Measurements from ENCODE around the gene GALNT13.

GALNT13 gene

GRCh38 chr2:154331784-154332183 lies 460.1 kb downstream of the GALNT13 start:
- DNase-seq = no peak

DNA sequence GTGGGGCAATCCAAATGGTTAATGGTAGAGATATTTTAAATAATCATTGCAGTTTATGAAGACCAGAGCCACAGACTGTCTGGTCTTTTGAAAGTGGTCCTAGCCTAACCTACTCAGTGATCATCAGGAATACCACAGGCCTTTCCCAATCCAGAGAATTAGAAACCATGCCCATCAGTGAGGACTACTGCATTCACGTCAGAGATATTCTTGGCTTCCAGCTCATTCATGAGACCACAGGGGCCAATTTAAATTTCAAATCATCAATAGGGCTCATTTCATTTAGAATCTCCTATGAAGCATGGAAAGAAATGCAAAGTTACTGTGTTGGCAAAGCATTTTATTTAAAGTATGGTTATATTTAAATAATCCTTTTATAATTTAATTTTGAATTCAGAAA lies 464.5 kb downstream of the GALNT13 start:
- DNase-seq = no peak

GRCh38 chr2:154338352-154338967 lies 466.7 kb downstream of the GALNT13 start:
- DNase-seq = no peak

DNA sequence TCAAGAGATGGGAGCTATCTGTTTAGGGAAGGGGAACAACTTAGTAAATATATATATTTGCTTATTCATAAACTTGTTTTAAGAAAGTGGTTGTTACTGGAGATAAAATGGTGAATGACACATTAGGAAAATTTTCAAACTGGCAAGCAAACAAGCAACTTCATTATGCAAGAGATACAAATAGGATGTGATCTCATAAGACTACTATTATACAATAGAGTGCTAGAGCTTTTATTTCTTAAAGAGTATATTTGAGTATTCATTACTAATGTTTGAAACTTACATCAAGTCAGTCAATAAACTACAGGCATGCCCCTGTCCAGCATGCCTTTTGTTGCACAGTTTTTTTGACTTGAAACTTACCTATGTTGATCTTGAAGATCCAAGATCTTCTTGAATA lies 471.6 kb downstream of the GALNT13 start:
- no peak for DNase-seq

DNA sequence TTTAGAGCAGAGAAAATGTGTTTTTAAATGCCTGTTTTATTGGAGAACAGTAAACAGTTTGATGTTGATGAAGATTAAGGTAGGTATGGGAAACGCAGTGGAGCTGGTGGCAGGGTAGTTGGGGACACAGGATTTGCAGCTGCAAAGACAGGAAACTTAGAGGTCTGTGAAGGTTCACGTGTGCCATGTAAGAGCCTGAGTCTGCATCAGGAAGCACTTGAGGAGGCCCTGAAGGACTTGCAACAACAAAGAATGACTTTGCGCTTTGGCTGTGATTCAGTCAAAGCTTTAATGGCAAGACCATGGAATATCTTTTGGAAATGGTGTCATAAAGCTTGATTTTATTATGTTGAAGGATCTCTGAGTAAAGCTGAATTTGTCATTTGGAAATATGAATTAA lies 479.2 kb downstream of the GALNT13 start:
- DNase-seq = no peak

GRCh38 chr2:154361276-154361675 lies 489.6 kb downstream of the GALNT13 start:
- no peak for DNase-seq

DNA sequence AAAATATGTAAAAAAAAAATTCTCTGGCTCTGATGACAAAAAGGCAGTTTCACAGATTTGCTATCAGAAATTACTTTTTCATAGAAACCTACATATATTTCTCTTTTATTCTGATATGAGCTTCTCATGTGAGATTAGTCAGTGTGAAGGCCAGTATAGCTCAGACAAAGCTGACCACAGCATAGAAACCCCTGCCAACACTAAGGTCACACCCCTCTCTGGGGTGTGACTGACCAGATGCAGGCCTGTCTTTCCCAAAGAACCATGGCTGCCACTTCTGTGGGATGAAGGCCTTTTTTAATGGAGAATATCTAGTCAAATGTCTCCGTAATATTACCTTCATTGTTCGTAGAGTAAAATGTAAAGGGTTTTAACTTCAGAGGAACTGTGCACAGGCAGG lies 496.4 kb downstream of the GALNT13 start:
- DNase-seq = no peak

DNA sequence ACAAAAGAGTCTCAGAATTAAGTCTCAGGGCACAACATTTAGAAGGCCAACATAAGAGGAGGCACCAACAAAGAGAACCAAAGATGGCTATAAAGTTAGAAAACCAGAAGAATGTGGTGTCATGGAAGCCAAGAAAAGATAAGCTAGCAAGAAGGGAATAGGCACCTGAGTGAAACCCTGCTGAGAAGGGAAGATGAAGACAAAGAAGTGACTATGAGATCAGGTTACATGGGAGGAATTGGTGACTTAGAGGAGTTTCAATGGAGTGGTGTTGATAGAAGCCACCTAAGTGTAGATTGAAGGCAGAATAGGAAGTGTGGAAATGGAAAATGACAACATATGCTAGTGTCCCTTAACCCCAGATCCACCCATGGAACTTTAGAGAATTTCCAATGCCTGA lies 499.2 kb downstream of the GALNT13 start:
- no peak for DNase-seq

DNA sequence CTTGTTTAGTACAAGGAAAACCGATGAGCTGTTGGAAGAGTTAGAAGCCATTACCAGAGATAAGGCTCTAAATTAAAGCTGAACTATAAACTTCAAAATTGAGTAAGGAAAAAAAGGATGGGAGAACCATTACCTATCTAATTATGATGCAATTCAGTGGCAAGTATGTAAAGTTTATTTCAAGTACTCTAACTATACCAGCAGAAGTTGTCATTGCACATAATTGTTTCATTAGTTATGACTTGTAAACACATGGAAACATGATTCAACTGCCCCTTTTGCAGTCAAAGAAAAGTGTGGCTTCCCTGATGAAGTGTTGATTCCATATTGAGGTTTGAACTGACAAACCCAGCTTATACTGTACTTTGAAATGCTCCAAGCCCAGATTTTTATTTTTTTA lies 502.7 kb downstream of the GALNT13 start:
- no peak for DNase-seq

DNA sequence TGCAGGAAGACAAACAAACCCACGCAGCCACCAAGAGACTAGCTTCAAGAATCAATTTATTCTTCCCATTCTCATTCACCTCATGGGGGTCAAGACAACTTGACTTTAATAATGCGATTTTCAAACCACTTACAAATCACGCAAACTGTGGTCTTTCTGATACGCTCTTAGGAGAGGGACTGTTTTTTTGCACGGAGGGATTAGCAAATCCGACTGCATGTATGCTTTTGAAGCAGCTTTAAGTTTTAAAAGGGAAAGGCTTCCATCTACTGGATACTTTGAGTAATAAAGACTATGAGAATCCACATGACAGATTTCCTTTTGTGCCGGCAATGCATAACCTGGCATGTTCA lies 503.8 kb downstream of the GALNT13 start:
- DNase-seq = no peak

DNA sequence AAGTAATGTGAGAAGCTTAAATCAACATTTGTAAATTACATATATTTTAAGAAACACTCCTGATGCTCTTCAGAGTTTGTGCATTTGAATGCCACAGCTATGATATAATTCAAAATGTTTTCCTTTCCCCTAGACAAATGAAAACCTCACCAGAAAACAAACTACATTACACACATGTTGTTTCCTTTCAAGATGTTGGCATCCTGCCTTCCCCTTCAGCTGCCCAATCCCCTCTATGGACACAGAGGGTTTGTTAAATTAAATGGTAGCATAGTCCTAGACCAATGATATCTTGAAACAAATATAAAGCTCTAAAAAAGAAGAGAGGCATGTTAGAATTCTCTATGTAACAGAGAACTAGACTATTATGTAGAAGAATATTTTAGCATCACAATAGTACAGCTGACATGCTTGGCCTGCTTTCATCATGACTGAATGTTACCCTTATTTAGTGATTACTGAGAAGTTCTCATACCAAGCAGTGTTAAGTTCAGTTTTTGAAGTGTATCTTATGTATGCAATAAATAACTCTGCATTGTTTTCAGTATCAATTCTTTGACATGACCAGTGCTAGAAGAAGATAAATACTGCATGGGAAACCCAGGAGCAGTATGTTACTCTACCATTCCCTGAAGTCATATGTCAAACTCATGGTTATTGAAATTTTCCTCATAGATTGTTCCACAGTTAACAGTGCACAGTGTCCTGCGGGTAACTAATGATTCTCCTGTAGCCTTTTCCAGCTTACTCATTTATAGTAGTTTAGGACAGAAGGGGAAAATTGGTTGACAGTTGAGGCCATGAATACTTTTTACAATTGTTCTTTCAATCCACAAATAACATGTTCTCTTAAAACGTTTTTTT lies 510.4 kb downstream of the GALNT13 start:
- DNase-seq = no peak

- DNase-seq = no peak
Observed at GRCh38 chr2:154386186-154386585, 514.5 kb downstream of the GALNT13 start.

DNA sequence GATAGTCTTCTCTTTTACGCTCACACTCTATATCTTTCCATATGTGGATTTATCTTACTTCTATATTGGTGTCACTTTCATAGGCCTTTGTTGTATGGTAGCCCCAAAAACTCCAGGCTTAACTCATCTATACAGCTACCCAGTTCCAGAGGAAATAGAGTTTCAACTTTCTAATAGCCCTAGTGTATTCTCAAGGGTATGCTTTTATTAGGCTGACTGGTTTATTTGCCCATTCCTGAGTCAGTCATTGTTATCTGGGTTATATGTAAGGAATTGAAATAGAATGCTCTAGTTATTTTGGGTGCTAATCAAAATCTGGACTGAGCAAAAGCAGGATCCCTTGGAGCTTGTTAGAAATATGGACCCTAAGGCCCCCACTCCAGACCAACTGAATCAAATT lies 519.3 kb downstream of the GALNT13 start:
- no peak for DNase-seq

DNA sequence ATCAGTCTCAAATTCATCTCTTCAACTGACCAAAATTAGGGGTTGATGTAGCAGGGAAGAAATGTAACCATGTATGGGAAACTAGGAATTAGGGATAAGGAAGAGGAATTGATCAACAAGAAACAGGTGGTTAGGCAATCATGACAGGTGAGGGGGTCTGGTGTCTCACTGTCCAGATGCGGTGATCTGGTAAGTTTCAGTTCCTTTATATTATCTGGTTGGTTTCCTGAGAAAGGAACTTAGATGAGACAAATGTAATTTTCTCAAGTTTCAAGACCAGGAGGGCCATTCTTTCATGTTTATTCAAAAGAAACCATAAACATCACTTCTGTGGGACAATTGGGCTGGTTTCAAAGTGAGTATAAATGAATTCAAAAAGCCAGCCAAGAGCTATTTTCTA lies 520.5 kb downstream of the GALNT13 start:
- DNase-seq = no peak

DNA sequence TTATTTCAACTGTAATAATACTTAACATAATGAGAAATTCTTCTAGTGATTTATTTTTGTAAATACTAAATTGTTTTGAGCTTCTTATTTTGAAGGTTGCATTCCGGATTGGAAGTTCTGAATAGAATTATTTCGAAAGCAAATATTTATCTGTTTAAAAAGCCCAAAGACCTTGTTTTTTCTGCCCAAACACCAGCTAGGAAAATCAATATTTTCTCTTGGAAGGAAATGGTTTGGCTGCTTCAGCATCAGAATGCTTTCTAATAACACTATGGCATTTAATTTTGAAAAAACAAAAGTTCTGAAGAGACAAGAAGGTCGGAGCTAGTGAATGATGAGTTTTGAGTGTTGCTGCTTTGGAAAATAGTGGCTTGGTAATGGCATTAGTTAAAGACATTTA lies 522.9 kb downstream of the GALNT13 start:
- no peak for DNase-seq

DNA sequence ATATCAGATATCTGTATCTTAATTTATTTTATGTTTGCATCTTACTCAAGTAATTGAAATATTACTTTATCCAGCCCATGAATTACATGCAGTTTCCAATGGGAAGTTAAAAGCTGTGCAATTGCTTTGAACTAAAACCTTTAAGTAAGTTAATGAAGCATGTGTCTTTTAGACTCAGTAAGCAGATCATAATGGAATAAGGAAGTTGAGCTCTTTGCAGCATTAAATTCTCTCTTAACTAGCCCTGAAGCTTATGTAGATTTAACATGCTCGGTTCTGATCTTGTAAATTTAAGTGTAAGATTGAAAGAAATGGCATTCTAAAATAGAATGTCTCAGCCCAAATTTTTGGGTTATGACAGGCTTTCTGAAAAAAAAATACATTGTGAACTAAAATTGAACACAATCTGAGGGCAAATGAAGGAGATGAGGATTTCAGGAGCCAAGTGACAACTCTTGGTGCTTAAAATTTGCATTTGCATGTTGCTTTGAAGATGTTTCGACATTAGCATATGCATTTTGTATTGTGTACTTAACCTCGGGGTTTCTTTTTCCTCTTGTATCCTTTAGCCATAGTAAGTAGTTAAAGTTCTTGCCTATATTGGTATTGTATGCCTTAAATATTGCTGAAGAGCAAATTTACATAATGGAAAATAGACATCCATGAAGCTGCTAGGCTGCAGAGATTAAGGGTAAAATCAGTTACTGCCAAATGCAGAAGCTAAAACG lies 529.0 kb downstream of the GALNT13 start:
- DNase-seq = no peak

DNA sequence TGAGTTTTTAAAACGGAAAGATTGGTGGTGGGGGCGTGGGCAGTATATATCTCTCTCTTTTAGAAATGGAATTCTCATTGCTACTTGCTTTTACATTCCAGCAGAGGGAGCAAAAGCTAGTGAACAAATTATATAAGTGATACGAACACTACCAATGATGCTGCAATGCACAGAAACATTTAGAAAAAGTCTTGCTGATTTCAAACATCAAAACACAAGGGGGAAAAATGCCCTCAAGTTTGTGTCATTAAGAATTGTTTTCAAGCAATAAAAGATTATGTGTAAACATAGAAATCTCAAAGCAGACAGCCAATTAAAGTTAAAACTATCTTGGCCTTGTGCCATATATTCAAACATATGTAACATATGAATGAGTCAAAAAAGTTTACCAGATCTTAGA lies 530.5 kb downstream of the GALNT13 start:
- DNase-seq = peak; percentile 2

GRCh38 chr2:154403242-154403790 lies 531.6 kb downstream of the GALNT13 start:
- DNase-seq = no peak

DNA sequence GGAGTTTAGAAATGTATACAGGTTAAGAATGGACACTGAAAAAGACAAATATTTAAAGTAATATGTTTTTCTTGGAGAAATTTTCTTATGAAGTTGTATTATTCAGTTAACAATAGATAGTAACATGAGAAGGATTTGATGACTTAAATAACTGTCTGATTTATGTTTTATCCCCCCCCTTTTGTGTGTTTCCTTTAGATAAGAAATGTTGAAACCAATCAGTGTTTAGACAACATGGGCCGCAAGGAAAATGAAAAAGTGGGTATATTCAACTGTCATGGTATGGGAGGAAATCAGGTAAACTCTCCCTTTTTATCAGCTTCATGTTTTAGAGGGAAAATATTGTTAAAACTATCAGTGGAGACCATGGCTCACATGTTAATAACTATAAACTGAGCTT lies 537.1 kb downstream of the GALNT13 start:
- no peak for DNase-seq

DNA sequence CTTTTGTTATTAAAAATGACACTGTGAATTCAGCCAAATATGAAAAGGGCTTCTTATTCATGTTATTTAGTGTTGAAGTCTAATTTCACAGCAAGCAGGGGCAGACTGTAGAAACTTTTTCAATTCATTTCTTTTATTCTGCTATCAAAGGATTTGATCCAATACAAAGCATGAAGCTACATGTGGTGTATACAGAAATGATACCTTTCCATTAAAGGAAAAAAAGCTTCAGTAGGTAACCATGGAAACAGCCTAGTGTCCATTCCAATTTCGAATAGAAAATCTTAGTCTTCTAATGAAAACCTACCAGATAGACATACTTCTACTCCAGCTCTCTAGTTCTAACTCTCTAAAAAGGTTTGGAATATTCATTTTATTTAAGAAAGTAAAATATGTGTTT lies 550.5 kb downstream of the GALNT13 start:
- no peak for DNase-seq

DNA sequence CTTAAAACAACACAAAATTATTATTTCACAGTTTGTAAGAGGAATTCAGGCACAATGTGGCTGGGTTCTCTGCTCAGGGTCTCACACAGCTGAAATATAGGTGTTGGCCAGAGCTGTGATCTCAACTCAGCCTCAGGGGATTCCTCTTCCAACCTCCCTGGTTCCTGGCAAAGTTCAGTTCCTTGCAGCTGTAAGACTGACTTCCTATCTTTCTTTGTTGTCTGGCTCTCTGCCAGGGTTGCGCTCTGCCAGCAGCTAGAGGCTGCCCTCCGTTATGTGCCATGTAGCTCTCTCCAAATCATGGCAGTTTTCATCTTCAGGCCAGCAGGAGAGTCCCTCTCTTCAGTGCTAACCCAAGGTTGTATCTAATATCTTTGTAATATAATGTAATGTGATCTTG lies 554.3 kb downstream of the GALNT13 start:
- no peak for DNase-seq

- DNase-seq = no peak
Observed at GRCh38 chr2:154427453-154427852, 555.7 kb downstream of the GALNT13 start.

- no peak for DNase-seq
Observed at GRCh38 chr2:154428022-154428421, 556.3 kb downstream of the GALNT13 start.

GRCh38 chr2:154433010-154433409 lies 561.3 kb downstream of the GALNT13 start:
- no peak for DNase-seq

All from GF-D8 (cell line).